IPS-15b (cell line): ENCODE results near the gene MTG2.
"Not testable (repeated sequence)": the region's sequence is repeated elsewhere in the genome, so short reads cannot be mapped to it uniquely, and the experiment has no call there.

Experiments
- H3K27me3 ChIP-seq: one replicate; pipeline ENCODE4 v1.6.1; 2013; ENCODE audit warnings: low read length; ENCODE audit not compliant: control insufficient read depth, insufficient read depth
- H3K36me3 ChIP-seq: one replicate; pipeline ENCODE4 v1.6.1; 2013; ENCODE audit warnings: low read length; ENCODE audit not compliant: control insufficient read depth, insufficient read depth
- H3K4me1 ChIP-seq: one replicate; pipeline ENCODE4 v1.6.1; 2013; ENCODE audit warnings: mild to moderate bottlenecking, low read length; ENCODE audit not compliant: control insufficient read depth, insufficient read depth
- H3K4me3 ChIP-seq: one replicate; pipeline ENCODE4 v1.5.1; 2013; ENCODE audit warnings: low read depth, low read length
- H3K9ac ChIP-seq: one replicate; pipeline ENCODE4 v1.6.1; 2013; ENCODE audit warnings: low read depth, mild to moderate bottlenecking, low read length
- H3K9me3 ChIP-seq: one replicate; pipeline ENCODE4 v1.6.1; 2013; ENCODE audit warnings: mild to moderate bottlenecking, low read length; ENCODE audit not compliant: control insufficient read depth, insufficient read depth

The MTG2 gene

DNA sequence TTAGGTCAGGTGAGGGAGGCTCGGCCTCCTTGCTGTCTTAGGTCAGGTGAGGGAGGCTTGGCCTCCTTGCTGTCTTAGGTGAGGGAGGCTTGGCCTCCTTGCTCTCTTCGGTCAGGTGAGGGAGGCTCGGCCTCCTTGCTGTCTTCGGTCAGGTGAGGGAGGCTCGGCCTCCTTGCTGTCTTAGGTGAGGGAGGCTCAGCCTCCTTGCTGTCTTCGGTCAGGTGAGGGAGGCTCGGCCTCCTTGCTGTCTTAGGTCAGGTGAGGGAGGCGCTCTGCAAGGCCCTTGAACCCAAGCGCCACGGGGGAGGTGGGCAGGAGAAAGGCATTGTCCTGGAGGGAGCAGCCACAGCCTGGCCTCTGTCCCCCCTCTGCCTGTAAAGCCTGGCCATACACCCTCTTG is 34.4 kb upstream of the MTG2 start:
- H3K36me3 ChIP-seq: peaks cover 22% of the 10 kb centered on the region
- H3K27me3 ChIP-seq, H3K4me1 ChIP-seq, H3K9ac ChIP-seq, H3K4me3 ChIP-seq, H3K9me3 ChIP-seq: not testable (repeated sequence)

DNA sequence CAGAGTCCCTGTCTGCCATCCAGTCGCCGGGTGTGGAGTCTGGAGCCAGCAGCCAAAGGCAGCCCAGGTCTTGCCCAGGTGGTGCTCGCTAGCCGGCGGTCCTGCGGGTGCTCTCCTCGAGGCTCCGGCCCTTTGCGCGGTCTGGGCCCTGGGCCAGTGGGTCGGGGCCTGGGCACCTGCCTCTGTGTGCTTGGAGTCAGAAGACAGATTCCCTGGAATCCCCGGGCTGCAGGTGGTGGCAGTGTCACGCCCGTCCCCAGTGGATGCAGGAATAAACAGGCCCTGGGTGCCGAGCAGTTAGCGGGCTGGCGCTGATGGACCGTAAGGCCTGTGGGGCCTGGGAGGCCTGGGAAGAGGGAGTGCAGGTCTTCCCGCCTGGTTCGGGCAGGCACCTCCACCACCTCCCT is 33.9 kb upstream of the MTG2 start:
- Histone ChIP-seq H3K9me3 (no peaks in the 10 kb centered on the region), H3K4me1 (no peaks in the 10 kb centered on the region), H3K27me3 (no peaks in the 10 kb centered on the region), H3K9ac (no peak overlapping the region), H3K4me3 (no peak overlapping the region), H3K36me3 (peaks cover 24% of the 10 kb centered on the region)

DNA sequence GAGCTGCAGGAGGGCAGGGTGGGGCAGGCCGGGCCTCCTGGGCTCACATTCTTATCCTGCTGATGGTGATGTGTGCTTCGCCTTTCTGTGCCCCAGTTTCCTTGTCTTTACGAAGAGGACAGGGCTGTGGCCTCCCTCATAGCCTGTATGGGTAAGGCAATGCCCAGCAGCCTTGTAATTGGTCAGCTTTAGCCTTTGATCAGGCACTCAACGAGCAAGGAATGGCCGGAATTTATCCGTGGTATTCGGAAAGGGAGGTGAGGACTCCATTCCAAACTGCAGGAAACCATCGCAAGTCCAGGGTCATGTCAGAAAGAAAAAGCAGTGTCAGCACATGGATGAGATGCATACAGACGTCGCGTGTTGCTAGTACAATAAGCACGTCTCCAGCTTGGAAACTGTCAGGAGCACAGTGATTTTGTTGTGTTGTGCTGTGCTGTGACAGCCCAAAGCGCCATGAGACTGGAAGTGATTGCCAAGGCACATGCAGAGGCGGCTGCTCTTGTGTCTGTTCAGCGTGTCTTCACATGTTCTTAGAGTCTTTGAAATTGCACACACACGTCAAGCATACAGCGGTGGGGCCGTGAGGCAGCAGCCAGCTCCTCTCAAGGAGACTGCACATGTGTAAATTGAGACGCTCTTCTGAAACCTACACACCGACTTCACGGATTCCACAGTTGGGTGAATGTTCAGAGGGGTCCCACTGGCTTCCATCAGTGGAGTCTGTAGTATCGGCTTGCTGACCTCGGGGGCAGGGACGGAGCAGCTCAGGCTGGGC is 33.1 kb upstream of the MTG2 start:
- Histone ChIP-seq H3K9me3 (no peaks in the 10 kb centered on the region), H3K9ac (no peak overlapping the region), H3K36me3 (peaks cover 29% of the 10 kb centered on the region), H3K27me3 (no peaks in the 10 kb centered on the region), H3K4me1 (no peaks in the 10 kb centered on the region), H3K4me3 (no peak overlapping the region)

- no peaks in the 10 kb centered on the region for H3K27me3 ChIP-seq
- H3K4me1 ChIP-seq: no peaks in the 10 kb centered on the region
- no peak overlapping the region for H3K9ac ChIP-seq
- peaks cover 32% of the 10 kb centered on the region for H3K36me3 ChIP-seq
- H3K4me3 ChIP-seq: no peak overlapping the region
- H3K9me3 ChIP-seq: no peaks in the 10 kb centered on the region
Measured at GRCh38 chr20:62150310-62150575, 32.6 kb upstream of the MTG2 start.

DNA sequence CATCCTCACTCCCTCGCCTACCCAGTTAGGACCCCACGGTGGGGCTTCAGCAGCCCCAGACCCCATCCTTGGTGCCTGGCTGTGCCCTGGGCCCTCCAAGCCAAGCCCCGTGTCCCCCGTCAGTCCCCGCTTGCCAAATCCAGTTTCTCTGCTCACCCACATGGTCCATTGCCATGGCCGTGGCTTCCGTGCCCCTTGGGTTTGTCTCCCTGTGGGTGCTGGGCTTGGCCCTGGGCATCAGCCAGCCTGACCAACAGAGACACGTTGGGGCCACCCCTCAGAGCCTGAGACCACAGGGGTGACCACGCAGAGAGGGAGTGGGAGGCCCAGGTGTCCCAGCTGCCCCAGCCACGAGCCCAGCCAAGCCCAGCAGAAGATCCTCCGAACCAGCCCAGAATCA is 31.6 kb upstream of the MTG2 start:
- Histone ChIP-seq H3K36me3 (peaks cover 26% of the 10 kb centered on the region), H3K9ac (no peak overlapping the region), H3K4me1 (peaks cover 3% of the 10 kb centered on the region), H3K27me3 (no peaks in the 10 kb centered on the region), H3K4me3 (no peak overlapping the region), H3K9me3 (no peaks in the 10 kb centered on the region)

- Histone ChIP-seq H3K4me3 (no peak overlapping the region), H3K36me3 (peaks cover 25% of the 10 kb centered on the region), H3K9me3 (no peaks in the 10 kb centered on the region), H3K9ac (no peak overlapping the region), H3K27me3 (no peaks in the 10 kb centered on the region), H3K4me1 (peaks cover 3% of the 10 kb centered on the region)
Measured at GRCh38 chr20:62151835-62152364, 30.9 kb upstream of the MTG2 start.

- Histone ChIP-seq H3K27me3 (no peaks in the 10 kb centered on the region), H3K36me3 (peaks cover 36% of the 10 kb centered on the region), H3K9ac (no peak overlapping the region), H3K4me1 (peaks cover 5% of the 10 kb centered on the region), H3K9me3 (no peaks in the 10 kb centered on the region), H3K4me3 (no peak overlapping the region)
Measured at GRCh38 chr20:62155428-62156253, 27.2 kb upstream of the MTG2 start.

GRCh38 chr20:62156254-62156556 is 26.6 kb upstream of the MTG2 start:
- H3K4me3 ChIP-seq: no peak overlapping the region
- H3K4me1 ChIP-seq: peaks cover 5% of the 10 kb centered on the region

DNA sequence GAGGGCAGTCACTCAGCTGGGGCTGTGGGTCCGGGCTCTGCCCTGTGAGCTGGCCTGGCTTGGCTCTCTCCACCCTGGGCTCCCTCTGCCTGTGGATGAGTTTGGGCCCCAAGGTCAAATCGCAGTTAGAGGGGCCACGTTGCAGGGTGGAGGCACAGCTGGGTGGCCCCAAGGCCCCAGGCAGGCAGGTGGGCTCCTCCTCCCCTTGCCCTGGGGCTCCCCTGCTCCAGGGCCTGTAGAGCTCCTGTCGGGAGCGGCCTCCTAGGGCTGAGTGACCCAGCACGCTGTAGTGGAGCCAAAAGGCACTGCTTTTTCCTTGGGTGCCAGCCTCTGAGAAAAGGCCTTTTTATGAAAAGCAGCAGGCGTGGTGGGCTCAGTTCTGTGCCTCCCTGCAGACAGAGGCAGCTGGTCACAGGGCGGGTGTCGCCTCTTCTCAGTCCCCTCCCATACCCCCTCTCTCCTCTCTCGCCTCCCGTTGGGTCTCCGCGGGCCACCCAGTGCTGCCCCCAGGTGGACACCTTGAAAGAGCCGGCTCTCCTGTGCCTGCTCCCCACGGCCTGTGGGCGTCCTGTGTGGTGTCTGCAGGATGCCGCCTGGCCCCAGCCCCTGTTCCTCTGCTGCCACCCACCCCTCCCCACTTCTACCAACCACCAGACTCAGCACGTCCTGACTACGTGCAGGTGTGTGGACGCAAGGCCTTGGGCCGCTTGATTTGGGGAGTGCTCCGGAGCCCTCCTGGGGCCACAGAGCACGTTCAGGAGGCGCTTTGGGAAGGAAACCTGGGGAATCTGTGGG is 26.0 kb upstream of the MTG2 start:
- H3K4me3 ChIP-seq: no peak overlapping the region
- H3K9me3 ChIP-seq: no peaks in the 10 kb centered on the region
- H3K27me3 ChIP-seq: no peaks in the 10 kb centered on the region
- peaks cover 43% of the 10 kb centered on the region for H3K36me3 ChIP-seq
- peaks cover 5% of the 10 kb centered on the region for H3K4me1 ChIP-seq
- peak overlapping the region; percentile 37 for H3K9ac ChIP-seq

More at GRCh38 chr20:62156254-62156556, 26.6 kb upstream of the MTG2 start:
- H3K9ac ChIP-seq: no peak overlapping the region
- peaks cover 39% of the 10 kb centered on the region for H3K36me3 ChIP-seq
- no peaks in the 10 kb centered on the region for H3K9me3 ChIP-seq
- no peaks in the 10 kb centered on the region for H3K27me3 ChIP-seq

GRCh38 chr20:62157387-62158087 is 25.3 kb upstream of the MTG2 start:
- H3K9me3 ChIP-seq: no peaks in the 10 kb centered on the region
- no peak overlapping the region for H3K4me3 ChIP-seq
- peaks cover 5% of the 10 kb centered on the region for H3K4me1 ChIP-seq
- H3K9ac ChIP-seq: peak overlapping the region; percentile 37
- H3K27me3 ChIP-seq: no peaks in the 10 kb centered on the region
- peaks cover 46% of the 10 kb centered on the region for H3K36me3 ChIP-seq

DNA sequence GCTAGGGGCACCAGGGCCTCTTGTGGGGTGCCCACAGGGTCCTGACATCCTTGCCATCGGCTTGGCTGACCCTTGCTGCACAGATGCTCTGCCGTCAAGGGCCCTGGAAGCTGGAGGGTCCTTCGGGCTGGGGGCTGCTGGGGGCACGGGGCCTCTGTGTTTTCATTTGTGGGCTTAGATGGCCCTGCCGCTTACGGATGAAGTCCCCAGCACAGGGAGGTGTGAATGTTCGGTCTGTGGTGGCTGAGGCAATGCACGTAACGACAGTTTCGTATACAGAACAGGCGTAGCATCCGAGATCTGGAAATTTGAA is 24.8 kb upstream of the MTG2 start:
- no peaks in the 10 kb centered on the region for H3K9me3 ChIP-seq
- peaks cover 5% of the 10 kb centered on the region for H3K4me1 ChIP-seq
- H3K36me3 ChIP-seq: peaks cover 48% of the 10 kb centered on the region
- no peak overlapping the region for H3K4me3 ChIP-seq
- H3K27me3 ChIP-seq: no peaks in the 10 kb centered on the region
- H3K9ac ChIP-seq: peak overlapping the region; percentile 37
